ENCODE data around the gene F5.

The F5 gene

GRCh38 chr1:169586395-169587255 lies at the start of gene F5:
Gene F5 (minus strand): TSS chr1:169586481. CDS start chr1:169586386, 95 bp downstream.
- H3K27me3 ChIP-seq (ENCODE audit: control insufficient read depth, insufficient read depth, low read length) = peaks cover 10% of the 10 kb centered on the region; the same call in 1 of the 2 replicates
- 0 out of 2 replicates have a peak, but pooled peaks cover 5% of the 10 kb centered on the region for H3K4me1 ChIP-seq (ENCODE audit: control insufficient read depth, insufficient read depth, low read length)
- no peaks in the 10 kb centered on the region for H3K36me3 ChIP-seq (ENCODE audit: control insufficient read depth, insufficient read depth, low read length)
- no peak within 1 kb of the TSS for H3K9ac ChIP-seq (ENCODE audit: low read depth, low read length)
- H3K9me3 ChIP-seq (ENCODE audit: control insufficient read depth, insufficient read depth, low read length) = no peaks in the 10 kb centered on the region
- H3K4me3 ChIP-seq (ENCODE audit: low read depth, low read length) = 0 out of 2 replicates have a peak within 1 kb of the TSS, but pooled peaks have one; percentile 20
- no peak within 1 kb of the TSS for H3K27ac ChIP-seq (ENCODE audit: low read depth, low read length)

- Histone ChIP-seq H3K9ac (ENCODE audit: low read depth, low read length) (no peak overlapping the region), H3K4me1 (ENCODE audit: control insufficient read depth, insufficient read depth, low read length) (no peaks in the 10 kb centered on the region), H3K36me3 (ENCODE audit: control insufficient read depth, insufficient read depth, low read length) (no peaks in the 10 kb centered on the region), H3K4me3 (ENCODE audit: low read depth, low read length) (no peak overlapping the region), H3K27ac (ENCODE audit: low read depth, low read length) (no peak overlapping the region), H3K9me3 (ENCODE audit: control insufficient read depth, insufficient read depth, low read length) (peaks cover 12% of the 10 kb centered on the region), H3K27me3 (ENCODE audit: control insufficient read depth, insufficient read depth, low read length) (no peaks in the 10 kb centered on the region)
Measured at GRCh38 chr1:169634877-169635276, 48.6 kb upstream of the F5 start.

GRCh38 chr1:169634145-169634544 lies 47.9 kb upstream of the F5 start:
- no peak overlapping the region for H3K27ac ChIP-seq (ENCODE audit: low read depth, low read length)
- H3K9me3 ChIP-seq (ENCODE audit: control insufficient read depth, insufficient read depth, low read length) = peaks cover 12% of the 10 kb centered on the region
- no peak overlapping the region for H3K9ac ChIP-seq (ENCODE audit: low read depth, low read length)
- H3K27me3 ChIP-seq (ENCODE audit: control insufficient read depth, insufficient read depth, low read length) = no peaks in the 10 kb centered on the region
- H3K4me1 ChIP-seq (ENCODE audit: control insufficient read depth, insufficient read depth, low read length) = no peaks in the 10 kb centered on the region
- H3K36me3 ChIP-seq (ENCODE audit: control insufficient read depth, insufficient read depth, low read length) = no peaks in the 10 kb centered on the region
- H3K4me3 ChIP-seq (ENCODE audit: low read depth, low read length) = no peak overlapping the region

GRCh38 chr1:169631249-169631648 lies 45.0 kb upstream of the F5 start:
- Histone ChIP-seq H3K9me3 (ENCODE audit: control insufficient read depth, insufficient read depth, low read length) (peaks cover 12% of the 10 kb centered on the region), H3K9ac (ENCODE audit: low read depth, low read length) (no peak overlapping the region), H3K27me3 (ENCODE audit: control insufficient read depth, insufficient read depth, low read length) (no peaks in the 10 kb centered on the region), H3K27ac (ENCODE audit: low read depth, low read length) (no peak overlapping the region), H3K4me3 (ENCODE audit: low read depth, low read length) (no peak overlapping the region), H3K4me1 (ENCODE audit: control insufficient read depth, insufficient read depth, low read length) (no peaks in the 10 kb centered on the region), H3K36me3 (ENCODE audit: control insufficient read depth, insufficient read depth, low read length) (no peaks in the 10 kb centered on the region)

- H3K4me3 ChIP-seq (ENCODE audit: low read depth, low read length) = no peak within 1 kb of the TSS
Measured at GRCh38 chr1:169630006-169630405, 43.7 kb upstream of the F5 start, which contains the start of gene SELP. Gene SELP (minus strand): TSS chr1:169630124. CDS start chr1:169630074, 50 bp downstream.

GRCh38 chr1:169624912-169625311 lies 38.6 kb upstream of the F5 start:
- H3K36me3 ChIP-seq (ENCODE audit: control insufficient read depth, insufficient read depth, low read length) = no peaks in the 10 kb centered on the region
- H3K9me3 ChIP-seq (ENCODE audit: control insufficient read depth, insufficient read depth, low read length) = no peaks in the 10 kb centered on the region
- no peak overlapping the region for H3K4me3 ChIP-seq (ENCODE audit: low read depth, low read length)
- no peak overlapping the region for H3K9ac ChIP-seq (ENCODE audit: low read depth, low read length)
- no peaks in the 10 kb centered on the region for H3K27me3 ChIP-seq (ENCODE audit: control insufficient read depth, insufficient read depth, low read length)
- H3K4me1 ChIP-seq (ENCODE audit: control insufficient read depth, insufficient read depth, low read length) = no peaks in the 10 kb centered on the region
- no peak overlapping the region for H3K27ac ChIP-seq (ENCODE audit: low read depth, low read length)

More at GRCh38 chr1:169630006-169630405, 43.7 kb upstream of the F5 start, which contains the start of gene SELP:
- no peaks in the 10 kb centered on the region for H3K4me1 ChIP-seq (ENCODE audit: control insufficient read depth, insufficient read depth, low read length)
- H3K27me3 ChIP-seq (ENCODE audit: control insufficient read depth, insufficient read depth, low read length) = no peaks in the 10 kb centered on the region
- H3K9ac ChIP-seq (ENCODE audit: low read depth, low read length) = no peak within 1 kb of the TSS
- no peak within 1 kb of the TSS for H3K27ac ChIP-seq (ENCODE audit: low read depth, low read length)
- no peaks in the 10 kb centered on the region for H3K36me3 ChIP-seq (ENCODE audit: control insufficient read depth, insufficient read depth, low read length)
- H3K9me3 ChIP-seq (ENCODE audit: control insufficient read depth, insufficient read depth, low read length) = peaks cover 2% of the 10 kb centered on the region; the same call in 1 of the 2 replicates

- Histone ChIP-seq H3K36me3 (ENCODE audit: control insufficient read depth, insufficient read depth, low read length) (no peaks in the 10 kb centered on the region), H3K27me3 (ENCODE audit: control insufficient read depth, insufficient read depth, low read length) (no peaks in the 10 kb centered on the region), H3K4me3 (ENCODE audit: low read depth, low read length) (no peak overlapping the region), H3K9me3 (ENCODE audit: control insufficient read depth, insufficient read depth, low read length) (no peaks in the 10 kb centered on the region), H3K27ac (ENCODE audit: low read depth, low read length) (no peak overlapping the region), H3K9ac (ENCODE audit: low read depth, low read length) (no peak overlapping the region), H3K4me1 (ENCODE audit: control insufficient read depth, insufficient read depth, low read length) (no peaks in the 10 kb centered on the region)
Measured at GRCh38 chr1:169624122-169624521, 37.8 kb upstream of the F5 start.

- Histone ChIP-seq H3K9ac (ENCODE audit: low read depth, low read length) (no peak overlapping the region), H3K9me3 (ENCODE audit: control insufficient read depth, insufficient read depth, low read length) (no peaks in the 10 kb centered on the region), H3K4me1 (ENCODE audit: control insufficient read depth, insufficient read depth, low read length) (no peaks in the 10 kb centered on the region), H3K4me3 (ENCODE audit: low read depth, low read length) (no peak overlapping the region), H3K36me3 (ENCODE audit: control insufficient read depth, insufficient read depth, low read length) (no peaks in the 10 kb centered on the region), H3K27me3 (ENCODE audit: control insufficient read depth, insufficient read depth, low read length) (no peaks in the 10 kb centered on the region), H3K27ac (ENCODE audit: low read depth, low read length) (no peak overlapping the region)
Measured at GRCh38 chr1:169623132-169623926, 37.0 kb upstream of the F5 start.

GRCh38 chr1:169620565-169620964 lies 34.3 kb upstream of the F5 start:
- H3K36me3 ChIP-seq (ENCODE audit: control insufficient read depth, insufficient read depth, low read length) = no peaks in the 10 kb centered on the region
- H3K4me3 ChIP-seq (ENCODE audit: low read depth, low read length) = no peak overlapping the region
- H3K4me1 ChIP-seq (ENCODE audit: control insufficient read depth, insufficient read depth, low read length) = no peaks in the 10 kb centered on the region
- H3K9ac ChIP-seq (ENCODE audit: low read depth, low read length) = no peak overlapping the region
- no peaks in the 10 kb centered on the region for H3K27me3 ChIP-seq (ENCODE audit: control insufficient read depth, insufficient read depth, low read length)
- H3K9me3 ChIP-seq (ENCODE audit: control insufficient read depth, insufficient read depth, low read length) = no peaks in the 10 kb centered on the region
- no peak overlapping the region for H3K27ac ChIP-seq (ENCODE audit: low read depth, low read length)

- Histone ChIP-seq H3K4me1 (ENCODE audit: control insufficient read depth, insufficient read depth, low read length) (no peaks in the 10 kb centered on the region), H3K9me3 (ENCODE audit: control insufficient read depth, insufficient read depth, low read length) (no peaks in the 10 kb centered on the region), H3K27me3 (ENCODE audit: control insufficient read depth, insufficient read depth, low read length) (no peaks in the 10 kb centered on the region), H3K36me3 (ENCODE audit: control insufficient read depth, insufficient read depth, low read length) (no peaks in the 10 kb centered on the region), H3K27ac (ENCODE audit: low read depth, low read length) (no peak overlapping the region), H3K4me3 (ENCODE audit: low read depth, low read length) (no peak overlapping the region), H3K9ac (ENCODE audit: low read depth, low read length) (no peak overlapping the region)
Measured at GRCh38 chr1:169618367-169618766, 32.1 kb upstream of the F5 start.

- Histone ChIP-seq H3K4me1 (ENCODE audit: control insufficient read depth, insufficient read depth, low read length) (no peaks in the 10 kb centered on the region), H3K36me3 (ENCODE audit: control insufficient read depth, insufficient read depth, low read length) (no peaks in the 10 kb centered on the region), H3K9ac (ENCODE audit: low read depth, low read length) (no peak overlapping the region), H3K27ac (ENCODE audit: low read depth, low read length) (no peak overlapping the region), H3K9me3 (ENCODE audit: control insufficient read depth, insufficient read depth, low read length) (no peaks in the 10 kb centered on the region), H3K27me3 (ENCODE audit: control insufficient read depth, insufficient read depth, low read length) (no peaks in the 10 kb centered on the region), H3K4me3 (ENCODE audit: low read depth, low read length) (no peak overlapping the region)
Measured at GRCh38 chr1:169615803-169616202, 29.5 kb upstream of the F5 start.

All from HUES48 (cell line).